DMS153 treated with DMSO at 0.1 percent for 48 hours (cell line): ENCODE results near the gene TOMM40L.
"Not testable (repeated sequence)": the region's sequence is repeated elsewhere in the genome, so short reads cannot be mapped to it uniquely, and the experiment has no call there.

Experiments
- DNase-seq: peaks from one replicate; lab custom pipeline; 2025; ENCODE audit not compliant: unreplicated experiment; lab: John Stamatoyannopoulos, UW

TOMM40L gene

GRCh38 chr1:161251579-161251978 lies 25.7 kb downstream of the TOMM40L start:
- DNase-seq, result no peak

DNA sequence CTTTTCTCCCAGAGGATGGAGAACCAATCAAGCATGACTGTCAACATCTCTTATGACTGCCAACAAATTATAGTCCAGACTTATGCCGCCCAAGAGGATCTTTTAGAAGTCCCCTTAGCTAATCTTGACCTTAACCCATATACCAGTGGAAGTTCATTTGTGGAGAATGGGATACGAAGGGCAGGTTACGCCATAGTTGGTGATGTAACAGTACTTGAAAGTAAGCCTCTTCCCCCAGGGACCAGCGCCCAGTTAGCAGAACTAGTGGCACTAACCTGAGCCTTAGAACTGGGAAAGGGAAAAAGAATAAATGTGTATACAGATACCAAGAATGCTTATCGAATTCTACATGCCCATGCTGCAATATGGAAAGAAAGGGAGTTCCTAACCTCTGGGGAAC lies 29.4 kb downstream of the TOMM40L start:
- not testable (repeated sequence) for DNase-seq

DNA sequence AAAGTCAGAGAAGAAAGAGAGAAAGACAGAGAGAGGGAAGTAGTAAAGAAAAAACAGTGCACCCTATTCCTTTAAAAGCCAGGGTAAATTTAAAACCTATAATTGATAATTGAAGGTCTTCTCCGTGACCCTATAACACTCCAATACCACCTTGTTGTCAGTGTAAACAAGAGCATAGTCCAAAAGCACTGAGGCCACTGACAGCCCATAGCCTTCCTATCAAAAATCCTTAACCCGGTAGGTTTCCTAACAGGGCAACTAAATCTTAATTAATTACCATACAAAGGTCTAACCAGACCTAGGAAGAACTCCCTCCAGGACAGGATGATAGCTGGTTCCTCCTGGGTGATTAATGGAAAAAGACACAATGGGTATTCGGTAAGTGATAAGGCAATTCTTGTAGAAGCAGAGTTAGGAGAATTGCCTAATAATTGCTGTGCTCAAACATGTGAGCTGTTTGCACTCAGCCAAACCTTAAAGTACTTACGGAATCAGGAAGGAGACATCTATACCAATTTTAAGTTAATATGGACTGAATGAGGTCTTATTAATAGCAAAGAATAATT lies 30.2 kb downstream of the TOMM40L start:
- DNase-seq, result not testable (repeated sequence)

DNA sequence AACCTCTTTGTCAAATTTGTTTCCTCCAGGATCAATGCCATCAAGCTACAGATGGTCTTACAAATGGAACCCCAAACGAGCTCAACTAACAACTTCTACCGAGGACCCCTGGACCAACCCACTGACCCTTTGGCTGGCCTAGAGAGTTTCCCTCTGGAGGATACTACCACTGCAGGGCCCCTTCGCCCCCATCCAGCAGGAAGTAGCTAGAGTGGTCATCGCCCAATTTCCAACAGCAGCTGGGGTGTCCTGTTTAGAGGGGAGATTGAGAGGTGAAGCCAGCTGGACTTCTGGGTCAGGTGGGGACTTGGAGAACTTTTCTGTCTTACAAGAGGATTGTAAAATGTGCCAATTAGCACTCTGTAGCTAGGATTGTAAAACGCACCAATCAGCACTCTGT lies 31.2 kb downstream of the TOMM40L start:
- DNase-seq, result not testable (repeated sequence)

DNA sequence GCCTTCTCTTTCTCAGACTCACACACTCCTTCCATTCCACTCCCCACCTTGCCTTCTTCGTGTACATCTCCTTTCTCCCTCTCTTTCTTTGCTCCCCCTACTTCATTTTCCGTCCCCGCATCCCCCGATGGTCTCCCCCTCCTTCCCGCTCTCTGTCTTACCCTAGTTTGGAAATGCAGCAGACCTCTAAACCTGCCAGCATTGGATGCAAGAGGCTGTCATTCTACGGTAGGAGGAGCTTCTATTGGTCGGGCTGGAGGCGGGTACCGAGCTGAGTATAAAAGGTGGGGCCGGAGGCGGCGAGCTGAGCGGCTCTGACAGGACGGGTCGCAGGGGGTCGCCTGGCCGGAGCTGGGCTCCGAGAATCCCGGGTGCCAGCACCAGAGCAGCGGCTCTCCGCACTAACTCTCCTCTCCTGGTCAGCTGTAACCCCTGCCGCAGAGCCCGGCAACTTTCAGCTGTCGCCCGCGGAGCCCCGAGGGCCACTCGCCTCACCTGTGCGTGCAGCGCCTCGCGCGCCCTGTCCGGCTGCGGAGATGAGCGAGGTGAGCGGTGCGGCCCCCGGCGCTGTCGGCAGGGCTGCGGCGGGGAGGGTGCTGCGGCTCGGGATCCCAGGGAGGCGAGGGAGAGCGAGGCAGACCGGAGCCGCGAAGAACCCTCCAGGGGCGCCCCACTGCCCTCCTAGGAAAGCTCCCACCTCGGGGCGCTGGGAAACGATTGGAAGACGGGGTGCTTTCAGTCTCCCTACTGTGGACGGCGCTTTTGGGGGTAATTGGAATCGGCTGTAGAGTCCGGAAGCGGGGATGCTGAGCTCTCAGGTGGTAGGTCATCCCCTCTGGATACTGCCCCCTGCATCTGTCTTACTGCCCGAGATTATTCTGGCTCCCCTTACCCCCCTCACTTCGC lies 32.8 kb downstream of the TOMM40L start, which contains the start of gene PCP4L1:
TSS of gene PCP4L1 (plus strand) at position 307 of the 906 bp plus-strand sequence. CDS start at position 537, 230 bp downstream.
- DNase-seq, result no peak

DNA sequence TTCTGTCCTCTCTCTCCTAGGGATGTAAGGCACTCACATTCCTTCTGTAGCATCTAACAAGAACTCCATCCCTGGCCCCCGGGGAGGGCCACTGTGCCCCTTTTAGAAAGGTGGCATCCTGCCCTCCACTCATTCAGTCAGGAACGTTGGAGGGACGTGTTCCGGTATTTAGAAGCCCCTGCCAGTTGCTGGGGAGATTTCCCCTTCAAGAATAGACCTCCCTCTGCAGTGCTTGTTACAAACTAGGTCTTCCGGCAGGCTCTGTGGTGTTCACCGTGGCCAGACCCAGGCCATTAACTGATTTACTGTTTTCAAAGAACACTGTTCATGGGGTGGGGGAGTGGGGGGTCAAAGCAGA lies 33.5 kb downstream of the TOMM40L start:
- no peak for DNase-seq

- DNase-seq, result no peak
Measured at GRCh38 chr1:161259765-161260164, 33.9 kb downstream of the TOMM40L start.

GRCh38 chr1:161260376-161261260 lies 34.8 kb downstream of the TOMM40L start:
- no peak for DNase-seq

- DNase-seq, result no peak
Measured at GRCh38 chr1:161261261-161262235, 35.7 kb downstream of the TOMM40L start.

GRCh38 chr1:161265305-161265704 lies 39.4 kb downstream of the TOMM40L start:
- no peak for DNase-seq

DNA sequence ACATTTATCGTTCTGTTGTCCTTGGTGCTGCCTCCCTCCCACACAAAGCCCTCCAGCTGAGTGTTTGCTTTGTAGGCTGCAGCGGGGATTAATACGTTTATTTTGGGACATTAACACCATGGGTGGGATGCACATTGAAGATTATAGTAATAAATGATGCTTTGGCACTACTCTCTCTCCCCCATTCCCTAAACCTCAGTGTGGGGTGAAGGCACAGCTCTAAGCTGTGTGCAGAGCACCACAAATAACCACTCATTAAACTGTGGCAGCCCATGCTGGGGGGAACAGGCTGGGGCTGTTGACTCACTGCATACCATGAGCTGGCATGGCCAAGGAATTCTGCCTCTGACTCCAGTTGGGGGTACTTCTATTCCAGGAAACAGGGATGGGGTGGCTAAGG lies 40.3 kb downstream of the TOMM40L start:
- DNase-seq, result no peak

DNA sequence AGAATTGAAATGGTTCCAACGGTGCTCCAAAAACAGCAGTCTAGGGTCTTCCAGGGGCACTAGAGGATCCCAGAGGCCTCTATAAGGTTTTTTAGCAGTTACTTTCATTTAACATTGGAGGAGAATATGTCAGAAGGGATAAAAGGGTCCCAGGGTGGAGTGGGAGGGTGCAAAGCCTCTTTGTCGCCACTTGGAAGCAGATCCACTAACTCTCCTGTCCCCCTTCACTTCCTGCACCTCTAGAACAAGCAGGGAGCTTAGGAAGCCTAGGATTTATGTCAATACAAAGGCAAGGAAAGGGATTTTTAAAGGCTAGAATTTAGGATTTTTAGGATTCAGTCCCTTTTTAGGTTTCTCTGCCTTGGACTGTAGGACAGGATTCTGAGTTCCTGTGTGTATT lies 41.0 kb downstream of the TOMM40L start:
- DNase-seq, result no peak

- no peak for DNase-seq
Measured at GRCh38 chr1:161267321-161267720, 41.5 kb downstream of the TOMM40L start.

DNA sequence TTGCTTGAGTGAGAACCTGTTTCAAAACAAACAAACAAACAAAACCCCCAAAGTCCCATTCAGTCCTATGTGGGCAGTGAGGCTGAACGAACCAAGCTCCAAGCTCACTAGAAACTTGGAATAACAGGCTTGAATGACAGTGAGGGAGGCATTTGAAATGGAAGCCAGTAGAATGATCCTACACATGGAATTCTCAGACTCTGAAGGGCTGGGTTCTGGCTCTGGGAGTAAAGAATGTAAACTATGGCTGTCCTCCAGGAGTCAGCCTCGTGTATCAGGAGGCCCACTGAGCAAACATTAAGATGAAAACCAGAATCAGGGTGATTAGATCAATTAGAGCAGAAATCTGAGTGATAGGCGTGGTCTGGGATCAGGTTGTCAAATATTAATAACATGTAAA lies 47.5 kb downstream of the TOMM40L start:
- DNase-seq, result no peak

GRCh38 chr1:161274874-161275273 lies 49.0 kb downstream of the TOMM40L start:
- DNase-seq, result no peak
